GM06990 (cell line): ENCODE results near the gene TRAF5.

Source experiments
- DNase-seq: peaks from one replicate; pipeline ENCODE4 v3.0.0-alpha.2; 2011; ENCODE audit not compliant: insufficient read length; ENCODE audit errors: extremely low read depth
- H3K27me3 ChIP-seq: replicated peaks from 2 replicates; pipeline ENCODE4 v1.6.0; 2011; ENCODE audit warnings: low read length; ENCODE audit not compliant: control insufficient read depth, insufficient read depth
- H3K36me3 ChIP-seq: 2 replicates; pipeline ENCODE4 v1.5.1; 2011; ENCODE audit warnings: low read length; ENCODE audit not compliant: control insufficient read depth, insufficient read depth
- H3K4me3 ChIP-seq: replicated peaks from 2 replicates; pipeline ENCODE4 v1.5.1; 2011; ENCODE audit warnings: low read depth, mild to moderate bottlenecking, control low read depth, low read length
- CTCF ChIP-seq: IDR thresholded peaks from 2 replicates; pipeline ENCODE4 v1.5.1; 2011; ENCODE audit warnings: low read length, control low read depth, mild to moderate bottlenecking, inconsistent platforms; ENCODE audit not compliant: insufficient read depth, poor library complexity, severe bottlenecking

Gene TRAF5

GRCh38 chr1:211343607-211344006 is 17.0 kb downstream of the TRAF5 start:
- Histone ChIP-seq H3K27me3 (no peaks in the 10 kb centered on the region), H3K4me3 (no peak overlapping the region), H3K36me3 (no peaks in the 10 kb centered on the region; the same call in none of the 2 replicates)
- no peak for DNase-seq
- TF ChIP-seq CTCF = no peak

- no peak for DNase-seq
- no peaks in the 10 kb centered on the region for H3K27me3 ChIP-seq
- H3K4me3 ChIP-seq = no peak overlapping the region
- TF ChIP-seq CTCF = no peak
- no peaks in the 10 kb centered on the region; the same call in none of the 2 replicates for H3K36me3 ChIP-seq
These were observed 17.6 kb downstream of the TRAF5 start for GRCh38 chr1:211344152-211344618.

GRCh38 chr1:211345719-211346118 is 19.1 kb downstream of the TRAF5 start:
- TF ChIP-seq CTCF = no peak
- DNase-seq = no peak
- Histone ChIP-seq H3K4me3 (no peak overlapping the region), H3K36me3 (no peaks in the 10 kb centered on the region; the same call in none of the 2 replicates), H3K27me3 (no peaks in the 10 kb centered on the region)

GRCh38 chr1:211347077-211347844 is 20.6 kb downstream of the TRAF5 start:
- no peak for TF ChIP-seq CTCF
- no peak overlapping the region for H3K4me3 ChIP-seq
- no peaks in the 10 kb centered on the region; the same call in 1 of the 2 replicates for H3K36me3 ChIP-seq
- H3K27me3 ChIP-seq = no peaks in the 10 kb centered on the region
- DNase-seq = no peak

GRCh38 chr1:211348547-211348946 is 21.9 kb downstream of the TRAF5 start:
- no peaks in the 10 kb centered on the region; the same call in 1 of the 2 replicates for H3K36me3 ChIP-seq
- no peak for TF ChIP-seq CTCF
- no peak for DNase-seq
- H3K4me3 ChIP-seq = no peak overlapping the region
- H3K27me3 ChIP-seq = no peaks in the 10 kb centered on the region
